Measurements from ENCODE around the gene SHC4.

GRCh38 chr15:48896869-48897814 lies 66.6 kb downstream of the SHC4 start:
- TF ChIP-seq ATF3 (CRISPR knock-in tag; conservative IDR thresholded peaks at IDR 0.05) (no peak), CDX4 (CRISPR knock-in tag; IDR thresholded peaks at IDR 0.05; ENCODE audit: borderline replicate concordance) (no peak), CTCF (IDR thresholded peaks at IDR 0.05) (no peak), E2F4 (CRISPR knock-in tag; IDR thresholded peaks at IDR 0.05; ENCODE audit: borderline replicate concordance, low read depth) (no peak), PRRX2 (CRISPR knock-in tag; IDR thresholded peaks at IDR 0.05) (no peak), GABPB1 (CRISPR knock-in tag; IDR thresholded peaks at IDR 0.05) (0 out of 2 replicates have a peak, but pooled peaks have one; percentile 22), ZNF121 (CRISPR knock-in tag; IDR thresholded peaks at IDR 0.05) (no peak), MAX (CRISPR knock-in tag; IDR thresholded peaks at IDR 0.05) (no peak), ZNF263 (CRISPR knock-in tag; IDR thresholded peaks at IDR 0.05; ENCODE audit: low read depth) (no peak), E2F1 (CRISPR knock-in tag; IDR thresholded peaks at IDR 0.05) (no peak), NR3C1 (CRISPR knock-in tag; conservative IDR thresholded peaks at IDR 0.05; ENCODE audit: low read depth) (no peak), USF2 (CRISPR knock-in tag; IDR thresholded peaks at IDR 0.05) (no peak), TEAD1 (CRISPR knock-in tag; IDR thresholded peaks at IDR 0.05) (no peak), ZNF512 (CRISPR knock-in tag; IDR thresholded peaks at IDR 0.05; ENCODE audit: borderline replicate concordance) (no peak)
